PC-9 (cell line): ENCODE measurements around the gene ZDHHC14. TPM values are rescaled to one million over a fixed set of nuclear protein-coding genes. Genes with fewer than 3 reads are reported as not detected.

Experiments used
- BruUV-seq: library from RNA; stranded (reverse); fragments of 400-500 nt; replicated peaks from 2 replicates; lab custom pipeline; 2021; lab: Mats Ljungman, UMichigan
- CTCF ChIA-PET: fragments of 300-600 bp; sonication (Branson Sonifier 250); formaldehyde crosslinking; loops from one replicate; lab custom pipeline; 2022; ENCODE audit warnings: antibody characterized with exemption; lab: Charles Lee
- POLR2A ChIA-PET: fragments of 300-600 bp; sonication (Branson Sonifier 250); formaldehyde crosslinking; loops from one replicate; lab custom pipeline; 2022; ENCODE audit warnings: antibody characterized with exemption; ENCODE audit not compliant: unreplicated experiment; lab: Charles Lee
- DNase-seq, 2 experiments: peaks; one replicate each; pipeline versions ENCODE4 v3.0.0 to v3.0.0-alpha.2; 2015 to 2022; ENCODE audit warnings: mixed read lengths in 1 of 2
- H2AFZ ChIP-seq: fragments of 200-600 bp; sonication (generic); 2 replicates; pipeline ENCODE4 v1.8.1; 2017; ENCODE audit warnings: antibody characterized with exemption
- H3F3A ChIP-seq: fragments of 200-600 bp; sonication (generic); 2 replicates; pipeline ENCODE4 v1.8.1; 2017; ENCODE audit warnings: antibody characterized with exemption, mild to moderate bottlenecking, low read depth; ENCODE audit not compliant: insufficient read depth
- H3K27ac ChIP-seq: fragments of 200-600 bp; sonication (generic); 2 replicates; pipeline ENCODE4 v1.6.1; 2016; ENCODE audit warnings: mixed run types
- H3K27me3 ChIP-seq: fragments of 200-600 bp; sonication (generic); 2 replicates; pipeline ENCODE4 v1.6.1; 2016; ENCODE audit warnings: low read depth, mixed run types; ENCODE audit not compliant: insufficient read depth
- H3K36me3 ChIP-seq: fragments of 200-600 bp; sonication (generic); 2 replicates; pipeline ENCODE4 v1.6.1; 2016; ENCODE audit warnings: low read depth, mixed run types
- H3K4me1 ChIP-seq: fragments of 200-600 bp; sonication (generic); replicated peaks from 2 replicates; pipeline ENCODE4 v1.6.1; 2016; ENCODE audit warnings: mixed run types; ENCODE audit not compliant: insufficient read depth
- H3K4me2 ChIP-seq: fragments of 200-600 bp; sonication (generic); 2 replicates; pipeline ENCODE4 v1.6.1; 2017; ENCODE audit warnings: mixed run types
- H3K4me3 ChIP-seq: fragments of 200-600 bp; sonication (generic); 2 replicates; pipeline ENCODE4 v1.6.1; 2016; ENCODE audit warnings: mixed run types
- H3K79me2 ChIP-seq: fragments of 200-600 bp; sonication (generic); 2 replicates; pipeline ENCODE4 v1.6.1; 2017; ENCODE audit warnings: low read depth, mixed run types
- H3K9me2 ChIP-seq: fragments of 200-600 bp; sonication (generic); 2 replicates; pipeline ENCODE4 v1.8.1; 2017; ENCODE audit warnings: mild to moderate bottlenecking; ENCODE audit not compliant: insufficient read depth
- H3K9me3 ChIP-seq: fragments of 200-600 bp; sonication (generic); 2 replicates; pipeline ENCODE4 v1.8.1; 2016; ENCODE audit warnings: low read depth; ENCODE audit not compliant: insufficient read depth
- H4K20me1 ChIP-seq: fragments of 200-600 bp; sonication (generic); 2 replicates; pipeline ENCODE4 v1.8.1; 2017; ENCODE audit not compliant: insufficient read depth
- CTCF ChIP-seq: fragments of 200-600 bp; sonication (generic); conservative IDR thresholded peaks from 2 replicates; pipeline ENCODE4 v1.6.1; 2017; ENCODE audit warnings: mixed run types, antibody characterized with exemption, mild to moderate bottlenecking, moderate library complexity
- EZH2 ChIP-seq: fragments of 200-600 bp; sonication (generic); IDR thresholded peaks from 2 replicates; pipeline ENCODE4 v1.8.0; 2017; ENCODE audit warnings: antibody characterized with exemption, low read depth
- intact Hi-C: fragments of 100-400 bp; cut with micrococcal nuclease; formaldehyde crosslinking; loops from one replicate; pipeline ENCODE4 v1.10.0; 2022; ENCODE audit not compliant: unreplicated experiment
- total RNA-seq: library from RNA; stranded (reverse); gene quantifications from 2 replicates; pipeline ENCODE4 v1.2.3, GENCODE V29; 2021

ZDHHC14 gene
- total RNA-seq, 1 experiment from 2014 or later: 5.6 TPM

GRCh38 chr6:157511682-157512381 lies 130.8 kb downstream of the ZDHHC14 start:
- no TSS peak for BruUV-seq
- POLR2A ChIA-PET: no interaction called here
- intact Hi-C loops: no loop called here

GRCh38 chr6:157512382-157512682 lies 131.3 kb downstream of the ZDHHC14 start:
- Histone ChIP-seq H3K4me3 (no peak overlapping the region), H3K4me1 (peaks cover 7% of the 10 kb centered on the region), H3K9me3 (no peaks in the 10 kb centered on the region), H2AFZ (no peak overlapping the region), H3K79me2 (no peaks in the 10 kb centered on the region), H3K9me2 (no peaks in the 10 kb centered on the region), H3F3A (no peaks in the 10 kb centered on the region), H4K20me1 (no peaks in the 10 kb centered on the region), H3K4me2 (no peak overlapping the region), H3K36me3 (no peaks in the 10 kb centered on the region), H3K27ac (no peak overlapping the region), H3K27me3 (no peaks in the 10 kb centered on the region)
- ChIA-PET CTCF (no interaction called here), POLR2A (no interaction called here)
- intact Hi-C loops: no loop called here
- TF ChIP-seq EZH2: no peak
- no peak for TF ChIP-seq CTCF
- BruUV-seq: no TSS peak
- DNase-seq: no peak

More at GRCh38 chr6:157511682-157512381, 130.8 kb downstream of the ZDHHC14 start:
- Histone ChIP-seq H3K79me2 (no peaks in the 10 kb centered on the region), H3F3A (no peaks in the 10 kb centered on the region), H4K20me1 (no peaks in the 10 kb centered on the region), H3K4me2 (no peak overlapping the region), H3K27ac (no peak overlapping the region), H3K9me2 (no peaks in the 10 kb centered on the region), H2AFZ (no peak overlapping the region), H3K4me3 (no peak overlapping the region), H3K4me1 (peaks cover 7% of the 10 kb centered on the region), H3K27me3 (no peaks in the 10 kb centered on the region), H3K9me3 (no peaks in the 10 kb centered on the region), H3K36me3 (no peaks in the 10 kb centered on the region)
- TF ChIP-seq CTCF (no peak), EZH2 (no peak)
- no peak for DNase-seq
- CTCF ChIA-PET: no interaction called here

- Histone ChIP-seq H3K4me3 (no peak overlapping the region), H2AFZ (no peak overlapping the region), H3K27ac (no peak overlapping the region), H3K36me3 (no peaks in the 10 kb centered on the region), H3K27me3 (no peaks in the 10 kb centered on the region), H3K4me1 (peaks cover 7% of the 10 kb centered on the region), H3K9me3 (no peaks in the 10 kb centered on the region), H3K9me2 (no peaks in the 10 kb centered on the region), H4K20me1 (no peaks in the 10 kb centered on the region), H3F3A (no peaks in the 10 kb centered on the region), H3K79me2 (no peaks in the 10 kb centered on the region), H3K4me2 (no peak overlapping the region)
- BruUV-seq: no TSS peak
- intact Hi-C loops: no loop called here
- no peak for DNase-seq
- ChIA-PET POLR2A (no interaction called here), CTCF (interaction anchor here (0.5 kb wide), 1 partner anchor 105 kb away, joined by 3 read pairs; no protein-coding TSS in a partner anchor)
- TF ChIP-seq CTCF (no peak), EZH2 (no peak)
Measured at GRCh38 chr6:157513004-157513603, 132.1 kb downstream of the ZDHHC14 start.
